ENCODE measurements around the gene PKP1. TPM values are rescaled to one million over a fixed set of nuclear protein-coding genes. Genes with fewer than 3 reads are reported as not detected.

The PKP1 gene
- total RNA-seq, 2 experiments from 2014 or later = not detected

DNA sequence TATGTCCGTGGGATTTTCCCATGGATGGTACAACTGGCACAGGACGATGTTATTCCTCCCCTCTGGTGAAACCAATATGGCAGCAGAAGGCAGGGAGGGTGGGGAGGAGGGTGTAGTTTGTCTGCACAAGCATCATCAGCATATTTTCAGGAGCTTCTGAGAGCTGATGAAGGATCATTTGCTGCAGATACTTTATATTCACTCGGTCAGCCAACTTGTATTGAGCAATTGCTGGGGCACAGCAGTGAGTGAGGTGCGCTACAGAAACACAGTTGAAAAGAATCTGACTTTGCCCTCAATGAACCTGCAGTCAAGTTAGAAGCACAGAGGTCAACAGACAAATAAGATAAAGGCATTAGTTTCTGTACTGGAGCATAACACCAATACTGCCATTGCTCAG lies 13.0 kb downstream of the PKP1 start:
- no peak for DNase-seq
- Mint-ChIP-seq H3K9me3 (ENCODE audit: low read depth) (no peaks in the 10 kb centered on the region), H3K36me3 (no peaks in the 10 kb centered on the region), H3K4me3 (no peak overlapping the region), H3K27ac (no peak overlapping the region), H3K4me1 (no peaks in the 10 kb centered on the region), H3K27me3 (peaks cover 38% of the 10 kb centered on the region)
- ATAC-seq = no peak
- CTCF ChIA-PET = no interaction called here

DNA sequence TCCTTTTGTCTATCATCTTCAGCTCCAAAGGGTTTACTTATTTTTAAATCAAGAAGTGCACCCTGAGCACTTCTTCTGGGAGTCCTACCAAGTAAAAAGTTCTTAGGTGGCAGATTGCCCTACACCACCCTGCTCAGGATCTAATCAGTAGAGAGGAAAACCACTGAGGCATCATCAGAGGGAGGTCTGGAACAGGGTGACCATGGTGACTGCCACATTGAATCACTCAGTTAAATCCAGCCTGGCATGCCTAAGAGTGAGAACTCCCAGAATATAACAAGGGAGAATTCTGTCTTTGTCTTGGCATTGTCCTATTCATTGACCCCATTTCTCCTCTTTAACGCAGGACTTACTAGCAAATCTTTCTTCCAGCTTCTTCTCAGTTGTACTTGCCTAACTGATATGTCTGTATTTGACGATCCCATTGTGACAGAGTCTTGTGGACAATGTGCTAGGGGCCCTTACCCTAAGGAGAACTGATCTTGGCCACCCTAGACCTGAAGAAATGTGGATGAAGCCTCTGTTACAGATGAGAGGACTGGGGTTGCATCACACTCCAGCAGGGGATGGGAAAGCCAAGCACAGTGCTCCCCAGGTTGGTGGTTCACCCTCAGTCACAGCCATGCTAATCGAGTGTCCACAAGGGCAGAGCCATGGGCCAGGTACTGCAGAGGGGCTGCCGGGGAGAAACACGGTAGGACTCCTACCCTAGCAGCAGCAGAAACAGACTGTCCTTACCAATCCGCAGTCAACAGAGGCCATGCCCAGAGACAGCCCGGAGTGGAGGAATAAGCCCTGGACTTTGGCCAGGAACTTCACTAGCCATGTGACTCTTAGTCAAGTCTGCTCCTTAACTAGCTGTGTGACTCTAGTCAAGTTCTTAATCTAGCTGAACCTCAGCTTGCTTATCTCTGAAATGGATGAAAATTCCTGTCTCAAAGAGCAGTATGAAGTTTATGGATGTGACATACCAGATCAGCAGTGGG lies 15.4 kb downstream of the PKP1 start:
- ATAC-seq (no peak), DNase-seq (no peak)
- CTCF ChIA-PET = no interaction called here
- Mint-ChIP-seq H3K4me3 (no peak overlapping the region), H3K36me3 (no peaks in the 10 kb centered on the region), H3K9me3 (ENCODE audit: low read depth) (no peaks in the 10 kb centered on the region), H3K4me1 (no peaks in the 10 kb centered on the region), H3K27ac (no peak overlapping the region), H3K27me3 (peaks cover 41% of the 10 kb centered on the region)

DNA sequence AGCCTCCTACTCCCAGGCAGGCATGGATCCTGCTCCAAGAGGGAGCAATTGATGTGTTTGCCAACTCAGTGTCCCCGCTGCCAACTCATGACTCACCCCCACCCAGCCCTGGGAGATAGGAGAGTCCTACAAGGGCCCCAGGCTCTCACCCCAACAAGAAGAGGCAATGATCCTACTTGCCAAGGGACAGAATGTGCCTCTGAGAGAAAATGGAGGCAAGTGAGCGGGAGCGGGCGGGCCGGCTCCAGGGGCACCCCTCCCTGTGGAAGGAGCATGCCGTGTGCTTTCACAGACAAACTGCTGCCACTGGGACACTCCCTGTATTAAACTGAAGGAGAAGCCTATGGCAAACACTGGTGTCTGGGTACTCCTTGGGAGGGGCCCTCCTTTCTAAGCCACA lies 16.7 kb downstream of the PKP1 start:
- ATAC-seq = no peak
- no peak for DNase-seq
- Mint-ChIP-seq H3K36me3 (no peaks in the 10 kb centered on the region), H3K9me3 (ENCODE audit: low read depth) (no peaks in the 10 kb centered on the region), H3K4me3 (no peak overlapping the region), H3K4me1 (no peaks in the 10 kb centered on the region), H3K27me3 (peaks cover 39% of the 10 kb centered on the region), H3K27ac (no peak overlapping the region)
- CTCF ChIA-PET = interaction anchor here (1.2 kb wide), 1 partner anchor 45 kb away, joined by 3 read pairs; no protein-coding TSS in a partner anchor

DNA sequence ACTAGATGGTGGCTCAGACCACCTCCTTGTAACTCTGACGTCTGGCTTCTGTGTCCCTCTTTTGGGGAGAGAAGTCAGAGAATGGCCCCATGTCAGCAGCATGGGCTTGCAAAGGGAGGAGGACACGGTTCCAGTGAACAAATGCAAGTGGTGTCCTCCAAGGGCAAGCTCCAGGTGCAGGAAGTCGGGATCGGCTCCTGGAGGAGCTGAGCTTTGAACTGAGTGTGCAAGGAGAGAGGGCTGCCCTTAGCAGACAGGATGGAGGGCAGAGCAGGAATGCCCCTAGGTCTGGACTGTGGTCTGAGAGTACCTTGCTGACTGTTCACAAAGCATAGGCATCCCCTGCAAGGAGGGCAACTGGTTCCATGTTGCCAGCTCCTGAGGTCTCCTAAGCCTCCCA lies 17.3 kb downstream of the PKP1 start:
- H3K4me3 Mint-ChIP-seq = no peak overlapping the region

DNA sequence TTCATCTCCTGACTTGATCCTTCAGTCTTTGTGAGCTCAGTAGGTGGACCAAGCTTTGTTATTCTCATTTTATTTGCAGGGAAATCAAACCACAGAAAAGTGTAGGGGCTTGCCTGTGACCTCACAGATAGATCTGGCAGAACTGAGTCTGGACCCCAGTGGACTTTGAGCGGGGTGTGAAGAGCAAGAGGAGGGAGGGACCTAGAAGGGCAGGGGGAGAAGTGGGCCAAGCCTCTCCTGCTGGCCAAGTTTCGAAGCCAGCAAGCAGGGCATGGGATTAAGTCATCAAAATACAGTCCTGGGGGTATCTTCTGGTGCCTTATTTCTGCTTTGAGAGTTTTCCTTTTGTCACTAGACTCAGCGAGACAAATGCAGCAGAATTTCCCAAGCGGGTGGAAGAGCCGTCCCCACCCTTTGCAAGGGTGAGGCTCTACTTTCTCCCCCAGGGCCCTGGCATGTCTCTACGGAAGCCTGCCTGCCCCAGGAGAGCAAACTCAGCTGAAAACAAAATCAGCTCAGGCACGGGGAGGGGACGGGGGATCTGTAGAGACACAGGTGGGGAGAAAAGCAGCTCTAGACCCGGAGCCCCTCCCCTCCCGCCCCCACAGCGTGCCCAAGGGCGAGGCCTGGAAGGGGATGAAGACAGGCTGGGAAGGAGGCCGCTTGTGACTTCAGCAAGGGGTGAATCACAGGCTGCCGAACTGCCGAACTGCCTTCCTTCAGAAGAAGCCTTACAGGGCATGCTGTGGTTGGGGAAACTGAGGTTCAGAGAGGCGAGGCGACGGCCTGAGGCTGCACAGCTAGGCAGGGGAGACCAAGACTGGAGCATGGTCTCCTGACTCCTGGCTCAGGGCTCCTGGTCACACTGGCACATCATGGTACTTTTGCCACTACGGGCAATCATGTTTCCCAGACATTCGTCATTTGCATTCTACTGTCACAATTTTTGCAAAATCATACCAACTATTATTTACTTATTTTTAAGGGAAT lies 19.2 kb downstream of the PKP1 start:
- ATAC-seq (no peak), DNase-seq (no peak)
- Mint-ChIP-seq H3K27ac (no peak overlapping the region), H3K4me3 (no peak overlapping the region), H3K4me1 (no peaks in the 10 kb centered on the region), H3K27me3 (peaks cover 28% of the 10 kb centered on the region), H3K36me3 (no peaks in the 10 kb centered on the region), H3K9me3 (ENCODE audit: low read depth) (no peaks in the 10 kb centered on the region)
- CTCF ChIA-PET = no interaction called here

More for the DNA sequence above, 17.3 kb downstream of the PKP1 start:
- Mint-ChIP-seq H3K4me1 (no peaks in the 10 kb centered on the region), H3K27ac (no peak overlapping the region), H3K36me3 (no peaks in the 10 kb centered on the region), H3K27me3 (peaks cover 33% of the 10 kb centered on the region), H3K9me3 (ENCODE audit: low read depth) (no peaks in the 10 kb centered on the region)
- ATAC-seq (no peak), DNase-seq (no peak)
- CTCF ChIA-PET = no interaction called here

DNA sequence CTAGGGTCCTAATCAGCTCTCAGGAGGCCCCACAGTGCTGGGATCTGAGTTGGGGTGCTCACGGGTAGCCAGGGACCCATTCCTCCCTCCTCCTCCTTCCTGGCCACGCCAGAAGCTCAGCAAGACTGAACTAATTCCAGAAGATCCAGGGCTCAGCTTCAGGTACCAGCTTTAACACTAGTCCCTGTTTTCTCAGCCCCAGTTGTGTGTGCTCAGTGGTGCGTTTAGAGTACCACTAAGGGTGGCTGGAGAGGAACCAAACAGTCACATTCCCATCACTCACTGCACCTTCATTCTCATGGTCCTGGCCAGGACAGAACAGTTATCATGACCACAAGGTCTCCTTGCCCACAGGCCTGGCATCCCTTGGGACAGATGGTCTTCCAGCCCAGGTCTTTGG lies 20.8 kb downstream of the PKP1 start:
- H3K9me3 Mint-ChIP-seq (ENCODE audit: low read depth) = no peaks in the 10 kb centered on the region
- DNase-seq (no peak), ATAC-seq (no peak)
- no peaks in the 10 kb centered on the region for H3K36me3 Mint-ChIP-seq
- peaks cover 26% of the 10 kb centered on the region for H3K27me3 Mint-ChIP-seq
- no peak overlapping the region for H3K4me3 Mint-ChIP-seq
- H3K27ac Mint-ChIP-seq = no peak overlapping the region
- no peaks in the 10 kb centered on the region for H3K4me1 Mint-ChIP-seq
- CTCF ChIA-PET = no interaction called here

DNA sequence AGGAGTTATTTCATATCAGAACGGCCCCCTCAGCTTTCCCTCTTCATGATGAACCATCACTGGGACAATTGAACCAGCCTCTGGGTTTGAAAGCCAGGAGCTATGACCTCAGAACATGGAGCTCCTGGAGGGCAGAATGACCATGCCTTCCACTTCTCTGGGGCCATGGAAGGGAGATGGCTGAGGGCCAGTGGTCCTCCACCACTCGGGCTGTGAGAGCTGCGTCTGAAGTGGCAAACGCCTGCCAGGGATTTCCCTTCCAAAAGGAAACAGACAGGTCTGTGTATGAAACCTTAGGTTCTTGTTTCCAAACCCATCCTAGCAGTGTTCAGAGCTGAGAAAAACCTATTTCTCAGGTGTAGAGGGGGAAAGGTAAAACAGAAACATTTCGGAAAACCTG lies 22.5 kb downstream of the PKP1 start:
- Mint-ChIP-seq H3K36me3 (no peaks in the 10 kb centered on the region), H3K4me3 (no peak overlapping the region), H3K27me3 (peaks cover 38% of the 10 kb centered on the region), H3K9me3 (ENCODE audit: low read depth) (no peaks in the 10 kb centered on the region), H3K4me1 (no peaks in the 10 kb centered on the region), H3K27ac (no peak overlapping the region)
- DNase-seq (no peak), ATAC-seq (no peak)
- CTCF ChIA-PET = no interaction called here

DNA sequence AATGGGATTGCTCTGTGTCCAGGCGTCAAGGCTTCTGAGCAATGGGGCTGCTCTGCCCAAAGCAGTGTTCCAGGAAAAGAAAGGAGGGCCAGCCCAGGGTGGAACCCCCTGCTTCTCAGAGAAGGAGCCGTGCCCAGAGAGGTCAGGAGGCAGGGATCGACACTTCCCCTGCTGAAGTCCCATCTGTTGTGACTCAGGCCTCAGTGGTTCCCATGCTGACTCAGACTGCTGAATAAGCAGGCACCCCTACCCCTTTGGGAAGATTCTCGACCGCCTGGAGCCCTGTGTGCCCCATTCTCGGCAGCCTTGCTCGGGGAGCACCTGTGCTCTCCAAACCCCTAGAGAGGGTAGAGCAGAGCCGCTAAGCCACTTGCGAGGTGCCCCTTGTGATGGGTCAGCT lies 23.9 kb downstream of the PKP1 start:
- no peaks in the 10 kb centered on the region for H3K9me3 Mint-ChIP-seq (ENCODE audit: low read depth)
- peaks cover 4% of the 10 kb centered on the region for H3K4me1 Mint-ChIP-seq
- H3K27me3 Mint-ChIP-seq = peaks cover 38% of the 10 kb centered on the region
- DNase-seq (no peak), ATAC-seq (no peak)
- H3K36me3 Mint-ChIP-seq = no peaks in the 10 kb centered on the region
- no peak overlapping the region for H3K27ac Mint-ChIP-seq
- CTCF ChIA-PET = no interaction called here
- no peak overlapping the region for H3K4me3 Mint-ChIP-seq

DNA sequence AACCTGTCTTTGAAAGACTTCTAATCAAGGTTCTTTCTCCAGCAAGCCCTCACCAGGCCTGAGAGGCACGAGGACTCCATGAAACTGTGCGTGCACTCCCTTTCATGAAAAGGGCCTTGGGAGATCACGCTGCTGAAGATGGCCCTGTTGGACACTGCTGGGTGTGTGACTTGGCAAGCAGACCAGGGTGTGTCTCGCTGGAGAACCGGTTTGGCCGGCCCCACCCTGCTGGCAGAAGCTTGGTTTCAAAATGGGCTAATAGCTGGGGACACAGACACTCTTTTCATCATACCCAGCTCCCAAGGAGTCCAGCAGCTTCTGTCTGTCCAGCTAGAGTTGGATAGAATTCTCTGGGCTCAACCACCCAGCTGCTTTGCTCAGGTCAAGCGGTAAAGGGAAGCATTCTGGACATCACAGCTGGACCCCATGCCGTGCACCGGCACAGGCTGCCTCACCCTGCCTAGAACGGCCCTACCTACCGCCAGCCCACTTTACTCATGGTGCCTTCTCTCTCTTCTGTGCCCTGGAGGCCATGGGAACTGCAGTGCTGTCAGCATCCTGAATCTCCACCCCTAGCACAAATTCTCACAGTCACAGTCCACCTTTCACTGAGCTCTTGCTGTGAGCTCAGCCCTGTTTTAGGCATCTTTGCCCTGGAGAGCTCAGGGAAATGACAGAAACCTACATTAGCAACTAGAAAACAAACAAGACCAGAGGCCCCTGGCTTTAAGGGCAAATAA lies 24.6 kb downstream of the PKP1 start:
- Mint-ChIP-seq H3K27me3 (peaks cover 41% of the 10 kb centered on the region), H3K36me3 (no peaks in the 10 kb centered on the region), H3K27ac (no peak overlapping the region), H3K4me3 (no peak overlapping the region), H3K9me3 (ENCODE audit: low read depth) (no peaks in the 10 kb centered on the region), H3K4me1 (peaks cover 4% of the 10 kb centered on the region)
- CTCF ChIA-PET = no interaction called here
- DNase-seq (no peak), ATAC-seq (no peak)

DNA sequence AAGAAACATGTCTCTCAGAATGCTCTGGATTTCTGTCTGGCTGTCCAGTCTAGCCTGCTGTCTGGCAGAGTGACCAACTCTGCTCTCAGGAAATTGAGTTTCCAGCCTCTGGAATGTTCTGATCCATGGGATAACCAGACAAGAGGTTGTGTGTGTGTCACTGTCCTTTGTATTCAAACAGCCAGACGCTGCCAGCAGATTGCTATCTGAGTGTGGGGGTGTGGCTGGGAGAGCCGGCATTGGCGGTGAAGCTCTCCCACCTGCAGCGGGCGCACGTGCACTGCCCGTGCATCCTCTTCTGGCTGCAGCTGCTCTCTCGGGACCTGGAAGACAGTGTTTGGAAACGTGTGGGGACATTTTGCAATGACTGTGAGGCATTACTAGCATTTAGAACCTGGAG lies 26.1 kb downstream of the PKP1 start:
- H3K4me1 Mint-ChIP-seq = peaks cover 4% of the 10 kb centered on the region
- no peak overlapping the region for H3K4me3 Mint-ChIP-seq
- H3K9me3 Mint-ChIP-seq (ENCODE audit: low read depth) = no peaks in the 10 kb centered on the region
- ATAC-seq = no peak
- no peak for DNase-seq
- CTCF ChIA-PET = no interaction called here
- H3K27ac Mint-ChIP-seq = no peak overlapping the region
- H3K36me3 Mint-ChIP-seq = no peaks in the 10 kb centered on the region
- peaks cover 33% of the 10 kb centered on the region for H3K27me3 Mint-ChIP-seq

DNA sequence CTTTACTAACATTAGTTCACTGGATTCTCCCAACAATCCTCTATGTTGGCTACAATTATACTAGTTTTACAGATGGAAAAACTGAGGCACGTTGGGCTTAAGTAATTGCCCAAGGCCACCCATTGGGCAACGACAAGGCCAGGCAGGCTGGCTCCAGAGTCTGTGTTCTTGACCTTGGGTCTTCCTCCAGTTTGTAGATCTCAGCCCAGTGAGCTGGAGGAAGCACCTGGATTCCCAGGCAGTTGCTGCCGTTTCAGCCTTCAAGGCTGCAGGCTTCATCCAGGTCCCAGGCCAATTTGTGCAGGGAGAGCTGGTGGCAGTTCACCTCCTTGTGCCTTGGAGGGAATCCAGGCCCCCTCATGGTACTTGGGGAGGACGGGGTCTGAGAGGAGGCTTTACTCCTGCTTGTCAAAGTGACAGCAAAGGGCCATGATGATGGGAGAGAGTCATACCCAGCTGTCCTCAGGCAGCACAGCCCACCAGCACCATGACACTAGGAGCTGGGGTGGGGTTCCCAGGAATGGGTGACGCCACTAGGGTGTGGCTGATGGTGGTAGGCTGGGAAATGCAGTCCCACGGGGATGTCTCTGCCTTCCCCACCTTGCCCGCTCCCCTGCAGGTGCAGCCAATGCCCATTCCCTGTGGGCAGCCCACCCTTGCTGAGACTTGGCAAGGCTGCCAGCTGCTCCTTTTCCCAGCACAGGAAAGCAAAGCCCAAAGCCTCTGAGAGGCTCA lies 27.1 kb downstream of the PKP1 start:
- Mint-ChIP-seq H3K27me3 (peaks cover 35% of the 10 kb centered on the region), H3K27ac (no peak overlapping the region), H3K4me3 (no peak overlapping the region), H3K4me1 (peaks cover 4% of the 10 kb centered on the region), H3K9me3 (ENCODE audit: low read depth) (no peaks in the 10 kb centered on the region), H3K36me3 (no peaks in the 10 kb centered on the region)
- DNase-seq = no peak
- no peak for ATAC-seq
- CTCF ChIA-PET = no interaction called here

DNA sequence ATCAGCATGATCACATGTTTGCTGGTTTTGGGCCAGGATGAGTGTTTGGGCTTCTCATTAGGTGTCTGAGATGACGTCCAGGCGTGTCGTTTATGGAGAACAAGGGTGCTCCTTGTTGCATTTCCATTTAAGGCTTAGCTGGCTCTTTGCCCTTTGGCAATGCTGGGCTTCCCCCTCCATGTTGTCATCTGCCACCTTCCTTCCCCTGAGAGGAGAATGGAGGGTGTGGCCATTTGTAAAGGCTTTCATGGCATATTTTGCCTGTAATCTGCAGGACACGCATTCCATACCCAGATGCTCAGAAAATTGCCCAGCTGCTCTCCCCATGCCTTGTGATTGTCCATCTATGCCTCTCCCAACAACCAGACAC lies 27.7 kb downstream of the PKP1 start:
- CTCF ChIA-PET = no interaction called here
- no peaks in the 10 kb centered on the region for H3K9me3 Mint-ChIP-seq (ENCODE audit: low read depth)
- ATAC-seq (no peak), DNase-seq (no peak)
- H3K36me3 Mint-ChIP-seq = no peaks in the 10 kb centered on the region
- H3K4me1 Mint-ChIP-seq = peaks cover 4% of the 10 kb centered on the region
- H3K27me3 Mint-ChIP-seq = peaks cover 33% of the 10 kb centered on the region
- H3K27ac Mint-ChIP-seq = no peak overlapping the region
- H3K4me3 Mint-ChIP-seq = no peak overlapping the region

All from activated CD8-positive, alpha-beta memory T cell treated with anti-CD3 and anti-CD28 coated beads, Interleukin-2, amount 10 ng/mL, durations not matched to agents 7 days and 5 days (primary cell).